ENCODE results near the gene KCNAB1.

GRCh38 chr3:156456771-156457224 is 336.4 kb downstream of the KCNAB1 start:
- TF ChIP-seq EZH2phosphoT487 (IDR thresholded peaks at IDR 0.05; ENCODE audit: borderline replicate concordance, low read depth, low read length): no peak
- no peak for TF ChIP-seq CTCF (conservative IDR thresholded peaks at IDR 0.05; ENCODE audit: low read length)

Data from OCI-LY7 (cell line).